ENCODE measurements around the gene POMGNT2. TPM values are rescaled to one million over a fixed set of nuclear protein-coding genes. Genes with fewer than 3 reads are reported as not detected.

POMGNT2 gene
- total RNA-seq = 1 to 10 TPM; 8.7 to 9.7 TPM

- no peak within 1 kb of the TSS for H3K27ac Mint-ChIP-seq
- ATAC-seq (peak; percentile 100), DNase-seq (peak; percentile 90)
- peaks cover 15% of the 10 kb centered on the region for H3K4me1 Mint-ChIP-seq (ENCODE audit: low read depth)
- CTCF ChIA-PET = interaction anchor here (0.9 kb wide), 1 partner anchor 16 kb away, joined by 3 read pairs; no protein-coding TSS in a partner anchor
- no peaks in the 10 kb centered on the region for H3K36me3 Mint-ChIP-seq (ENCODE audit: low read depth)
- no peaks in the 10 kb centered on the region for H3K9me3 Mint-ChIP-seq (ENCODE audit: insufficient read depth)
- POLR2A ChIA-PET = no interaction called here
- peak within 1 kb of the TSS; percentile 74 for H3K4me3 Mint-ChIP-seq
- no peaks in the 10 kb centered on the region for H3K27me3 Mint-ChIP-seq (ENCODE audit: low read depth)
These were observed at the start of gene POMGNT2 for GRCh38 chr3:43105596-43106292. TSS of gene POMGNT2 (minus strand) at chr3:43106079. CDS start at chr3:43081431, 24,648 bp downstream.

DNA sequence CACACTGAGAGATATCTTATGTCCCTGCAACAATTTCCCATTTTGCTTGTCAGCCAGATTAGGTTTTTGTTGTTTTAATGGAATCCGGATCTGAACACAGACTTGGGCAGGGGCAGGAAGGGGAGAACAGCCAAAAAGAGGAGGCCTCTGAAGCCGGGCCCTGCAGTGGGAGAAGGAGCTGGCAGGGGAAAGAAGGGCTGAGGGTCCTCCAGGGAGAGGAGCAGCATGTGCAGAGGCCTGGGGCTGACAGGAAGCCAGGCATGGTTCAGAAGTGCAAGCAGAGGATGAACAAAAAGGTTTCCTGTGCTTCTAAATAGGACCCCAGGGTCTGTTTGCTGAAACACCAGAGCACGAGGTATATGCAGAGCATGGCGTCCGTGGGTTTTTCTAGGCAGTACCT, 49.1 kb upstream of the POMGNT2 start:
- CTCF ChIA-PET = interaction anchor here (1.3 kb wide), 1 partner anchor 193 kb away, joined by 3 read pairs; no protein-coding TSS in a partner anchor
- Mint-ChIP-seq H3K4me1 (ENCODE audit: low read depth) (peaks cover 11% of the 10 kb centered on the region), H3K9me3 (ENCODE audit: insufficient read depth) (no peaks in the 10 kb centered on the region), H3K27ac (no peak overlapping the region), H3K36me3 (ENCODE audit: low read depth) (no peaks in the 10 kb centered on the region), H3K4me3 (no peak overlapping the region), H3K27me3 (ENCODE audit: low read depth) (peaks cover 3% of the 10 kb centered on the region)
- POLR2A ChIA-PET = no interaction called here
- no peak for ATAC-seq
- DNase-seq = no peak

DNA sequence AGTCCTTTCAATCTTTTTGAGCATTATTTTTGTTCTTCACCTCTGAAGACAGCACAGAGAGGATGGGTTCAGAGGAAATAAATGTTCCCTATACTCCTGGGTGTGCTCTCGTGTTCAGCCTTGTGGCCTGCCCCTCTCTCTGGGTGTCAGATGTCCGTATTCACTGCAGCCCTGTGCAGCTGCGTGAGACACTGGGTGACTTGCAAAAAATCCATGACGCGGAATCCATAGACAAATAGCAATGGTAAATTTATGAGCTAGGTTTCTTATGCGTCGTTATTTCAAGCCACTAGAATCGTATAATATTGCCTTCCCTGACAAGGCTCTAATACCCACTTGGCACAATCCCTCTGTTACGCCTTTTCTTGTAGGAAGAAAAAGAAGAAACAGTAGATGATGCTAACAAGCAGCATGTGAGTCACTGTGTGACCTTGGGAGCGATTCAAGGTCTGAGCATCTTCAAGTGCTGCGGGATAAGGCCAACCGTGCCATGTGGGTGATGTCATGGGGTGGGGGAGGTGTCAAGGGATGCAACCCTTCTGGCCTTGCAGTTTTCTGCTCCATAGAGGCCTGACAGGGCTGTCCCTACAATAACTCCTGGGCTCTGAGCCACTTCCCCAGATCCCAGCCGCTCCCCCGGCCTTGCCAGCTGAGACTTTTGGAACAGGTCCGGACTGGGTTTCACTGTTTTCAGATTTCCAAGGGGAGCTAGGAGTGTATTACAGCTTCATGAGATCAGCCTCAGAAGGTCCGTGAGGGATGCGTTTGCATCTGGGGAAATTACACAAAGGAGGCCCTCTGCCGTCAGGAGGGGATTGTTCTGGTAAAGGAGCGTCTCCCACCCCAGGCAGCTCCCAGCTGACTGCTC, 47.6 kb upstream of the POMGNT2 start:
- Mint-ChIP-seq H3K4me1 (ENCODE audit: low read depth) (peaks cover 11% of the 10 kb centered on the region), H3K27me3 (ENCODE audit: low read depth) (peaks cover 3% of the 10 kb centered on the region), H3K4me3 (no peak overlapping the region), H3K9me3 (ENCODE audit: insufficient read depth) (no peaks in the 10 kb centered on the region), H3K36me3 (ENCODE audit: low read depth) (no peaks in the 10 kb centered on the region), H3K27ac (no peak overlapping the region)
- POLR2A ChIA-PET = no interaction called here
- DNase-seq (no peak), ATAC-seq (no peak)
- CTCF ChIA-PET = interaction anchor here (2.0 kb wide), 1 partner anchor 9 kb away, joined by 5 read pairs; no protein-coding TSS in a partner anchor

DNA sequence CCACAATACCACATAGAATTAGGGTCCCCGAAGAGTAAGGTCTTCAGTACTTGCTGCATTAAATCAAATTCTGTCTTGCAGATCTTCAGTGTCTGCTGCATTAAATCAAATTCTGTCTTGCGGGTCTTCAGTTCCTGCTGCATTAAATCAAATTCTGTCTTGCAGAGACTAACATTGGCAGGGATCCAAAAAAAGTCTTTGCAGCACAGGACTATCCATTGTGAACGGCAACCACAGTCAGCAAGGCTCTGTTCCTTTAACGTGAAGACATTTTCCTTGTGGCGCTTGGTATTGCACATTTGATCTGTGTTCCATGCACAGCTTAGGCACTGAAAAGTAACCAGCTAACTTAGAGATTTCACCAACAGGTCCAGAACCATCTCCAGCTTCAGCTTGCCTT, 46.8 kb upstream of the POMGNT2 start:
- no peak overlapping the region for H3K4me3 Mint-ChIP-seq
- peaks cover 11% of the 10 kb centered on the region for H3K4me1 Mint-ChIP-seq (ENCODE audit: low read depth)
- CTCF ChIA-PET = interaction anchor here (1.2 to 2.0 kb wide), 2 partner anchors 10 to 190 kb away, joined by 5 to 6 read pairs; no protein-coding TSS in a partner anchor
- H3K27me3 Mint-ChIP-seq (ENCODE audit: low read depth) = peaks cover 3% of the 10 kb centered on the region
- ATAC-seq (no peak), DNase-seq (no peak)
- H3K9me3 Mint-ChIP-seq (ENCODE audit: insufficient read depth) = no peaks in the 10 kb centered on the region
- POLR2A ChIA-PET = no interaction called here
- H3K36me3 Mint-ChIP-seq (ENCODE audit: low read depth) = no peaks in the 10 kb centered on the region
- H3K27ac Mint-ChIP-seq = no peak overlapping the region

- no peaks in the 10 kb centered on the region for H3K9me3 Mint-ChIP-seq (ENCODE audit: insufficient read depth)
- no peaks in the 10 kb centered on the region for H3K36me3 Mint-ChIP-seq (ENCODE audit: low read depth)
- H3K27me3 Mint-ChIP-seq (ENCODE audit: low read depth) = peaks cover 3% of the 10 kb centered on the region
- H3K4me1 Mint-ChIP-seq (ENCODE audit: low read depth) = no peaks in the 10 kb centered on the region
- CTCF ChIA-PET = interaction anchor here (0.6 to 3.4 kb wide), 3 partner anchors 14 to 212 kb away, joined by 3 to 13 read pairs (median 3); no protein-coding TSS in a partner anchor
- H3K27ac Mint-ChIP-seq = no peak overlapping the region
- no peak for ATAC-seq
- no peak for DNase-seq
- H3K4me3 Mint-ChIP-seq = no peak overlapping the region
- POLR2A ChIA-PET = no interaction called here
These were observed 42.2 kb upstream of the POMGNT2 start for GRCh38 chr3:43148033-43148432.

- ChIA-PET CTCF (no interaction called here), POLR2A (no interaction called here)
- Mint-ChIP-seq H3K4me3 (no peak overlapping the region), H3K36me3 (ENCODE audit: low read depth) (no peaks in the 10 kb centered on the region), H3K4me1 (ENCODE audit: low read depth) (peaks cover 5% of the 10 kb centered on the region), H3K9me3 (ENCODE audit: insufficient read depth) (no peaks in the 10 kb centered on the region), H3K27ac (no peak overlapping the region), H3K27me3 (ENCODE audit: low read depth) (peaks cover 3% of the 10 kb centered on the region)
- no peak for ATAC-seq
- no peak for DNase-seq
These were observed 40.7 kb upstream of the POMGNT2 start for GRCh38 chr3:43146599-43146998.

- ChIA-PET CTCF (no interaction called here), POLR2A (no interaction called here)
- no peak for ATAC-seq
- Mint-ChIP-seq H3K9me3 (ENCODE audit: insufficient read depth) (no peaks in the 10 kb centered on the region), H3K27me3 (ENCODE audit: low read depth) (no peaks in the 10 kb centered on the region), H3K4me3 (no peak overlapping the region), H3K4me1 (ENCODE audit: low read depth) (peaks cover 5% of the 10 kb centered on the region), H3K27ac (no peak overlapping the region), H3K36me3 (ENCODE audit: low read depth) (no peaks in the 10 kb centered on the region)
- no peak for DNase-seq
These were observed 39.0 kb upstream of the POMGNT2 start for GRCh38 chr3:43144761-43145490.

DNA sequence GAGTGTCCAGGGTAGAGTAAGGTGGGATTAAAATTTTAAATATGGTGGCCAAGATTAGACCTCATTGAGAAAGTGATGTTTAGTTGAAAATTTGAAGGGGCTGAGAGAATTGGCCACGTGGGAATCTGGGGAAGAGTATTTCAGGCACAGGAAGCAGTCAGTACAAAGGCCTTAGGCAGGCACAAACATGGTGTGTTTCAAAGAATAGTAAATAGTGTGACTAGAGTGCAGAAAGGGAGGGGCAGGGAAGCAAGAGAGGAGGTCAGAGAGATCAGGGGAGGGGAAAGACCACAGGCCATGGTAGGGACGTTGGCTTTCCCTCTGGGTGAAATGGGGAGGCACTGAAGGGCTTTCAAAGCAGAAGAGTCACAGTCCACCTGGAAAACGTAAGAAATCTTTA, 36.6 kb upstream of the POMGNT2 start:
- ChIA-PET CTCF (no interaction called here), POLR2A (no interaction called here)
- Mint-ChIP-seq H3K9me3 (ENCODE audit: insufficient read depth) (no peaks in the 10 kb centered on the region), H3K4me1 (ENCODE audit: low read depth) (peaks cover 5% of the 10 kb centered on the region), H3K27me3 (ENCODE audit: low read depth) (no peaks in the 10 kb centered on the region), H3K4me3 (no peak overlapping the region), H3K36me3 (ENCODE audit: low read depth) (no peaks in the 10 kb centered on the region), H3K27ac (no peak overlapping the region)
- ATAC-seq (no peak), DNase-seq (no peak)

DNA sequence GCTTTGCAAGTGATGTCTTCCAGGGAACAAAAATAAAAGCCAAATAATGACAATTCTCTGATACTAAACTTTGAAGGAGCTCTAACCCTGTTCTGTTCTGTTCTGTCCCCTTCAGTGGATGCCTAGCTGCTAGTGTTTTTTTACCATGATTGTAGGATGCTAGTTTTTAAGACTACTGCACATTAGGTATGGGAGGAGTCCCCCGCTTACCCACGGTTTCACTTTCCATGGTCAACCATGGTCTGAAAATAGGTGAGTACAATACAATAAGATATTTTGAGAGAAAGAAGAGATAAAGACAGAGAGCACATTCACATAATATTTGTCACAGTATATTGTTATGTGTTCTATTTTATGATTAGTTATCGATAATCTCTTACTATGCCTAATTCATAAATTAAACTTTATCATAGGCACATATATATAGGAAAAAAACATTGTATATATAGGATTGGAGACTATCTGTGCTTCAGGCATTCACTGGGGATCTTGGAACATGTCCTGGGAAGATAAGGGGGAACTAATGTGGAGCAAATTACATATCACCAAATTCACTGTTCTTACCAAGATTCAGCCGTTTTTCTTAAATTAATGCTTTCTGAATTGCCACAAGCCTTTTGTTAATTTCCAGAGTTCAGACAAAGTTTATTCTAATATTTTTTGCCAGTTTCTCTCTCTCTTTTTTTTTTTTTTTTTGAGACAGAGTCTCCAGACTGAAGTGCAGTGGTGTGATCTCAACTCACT, 32.8 kb upstream of the POMGNT2 start:
- ATAC-seq (no peak), DNase-seq (no peak)
- CTCF ChIA-PET = no interaction called here
- H3K27me3 Mint-ChIP-seq (ENCODE audit: low read depth) = no peaks in the 10 kb centered on the region
- no peaks in the 10 kb centered on the region for H3K36me3 Mint-ChIP-seq (ENCODE audit: low read depth)
- POLR2A ChIA-PET = interaction anchor here (0.6 kb wide), 1 partner anchor 48 kb away, joined by 3 read pairs; no protein-coding TSS in a partner anchor
- peaks cover 5% of the 10 kb centered on the region for H3K4me1 Mint-ChIP-seq (ENCODE audit: low read depth)
- H3K27ac Mint-ChIP-seq = no peak overlapping the region
- H3K4me3 Mint-ChIP-seq = no peak overlapping the region
- no peaks in the 10 kb centered on the region for H3K9me3 Mint-ChIP-seq (ENCODE audit: insufficient read depth)

DNA sequence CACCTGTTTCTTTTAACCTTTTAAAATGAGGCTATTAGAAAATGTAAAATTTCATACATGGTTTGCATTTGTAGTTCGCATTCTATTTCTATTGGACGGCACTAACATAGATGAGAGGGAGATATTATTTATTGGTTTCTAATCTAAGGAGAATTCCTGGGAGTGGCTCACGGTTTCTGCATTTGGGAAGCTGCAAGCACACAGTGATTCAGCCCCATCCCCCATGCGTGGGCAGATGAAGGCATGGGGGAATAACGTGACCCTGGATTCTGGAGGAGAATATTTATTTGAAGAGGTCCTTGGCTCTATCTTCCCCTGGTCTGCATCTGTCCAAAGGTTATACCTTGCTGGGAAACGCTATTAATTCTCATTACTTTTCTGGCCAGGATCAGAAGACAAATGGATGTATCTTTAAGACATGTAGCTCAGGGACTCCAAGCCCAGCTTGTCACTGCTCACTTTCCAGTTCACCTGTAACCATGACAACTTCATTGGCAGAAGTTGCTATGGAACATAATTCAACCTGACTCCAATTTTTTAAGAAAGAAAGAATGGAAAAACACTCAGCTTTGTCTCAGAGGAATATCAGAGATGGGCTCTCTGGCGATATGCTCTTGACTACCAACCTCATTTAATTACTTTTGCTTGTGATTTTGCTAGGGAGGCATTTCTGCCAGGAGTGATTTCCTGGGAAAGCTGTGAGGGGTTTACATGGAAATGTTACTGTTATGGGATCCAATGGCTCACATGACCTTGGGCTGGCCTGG, 27.2 kb upstream of the POMGNT2 start:
- Mint-ChIP-seq H3K4me1 (ENCODE audit: low read depth) (no peaks in the 10 kb centered on the region), H3K27ac (no peak overlapping the region), H3K27me3 (ENCODE audit: low read depth) (peaks cover 3% of the 10 kb centered on the region), H3K4me3 (no peak overlapping the region), H3K9me3 (ENCODE audit: insufficient read depth) (no peaks in the 10 kb centered on the region), H3K36me3 (ENCODE audit: low read depth) (no peaks in the 10 kb centered on the region)
- POLR2A ChIA-PET = no interaction called here
- DNase-seq (no peak), ATAC-seq (no peak)
- CTCF ChIA-PET = interaction anchor here (1.5 to 2.0 kb wide), 2 partner anchors 12 to 245 kb away, joined by 3 to 4 read pairs; no protein-coding TSS in a partner anchor

- Mint-ChIP-seq H3K9me3 (ENCODE audit: insufficient read depth) (no peaks in the 10 kb centered on the region), H3K4me3 (no peak overlapping the region), H3K27me3 (ENCODE audit: low read depth) (peaks cover 3% of the 10 kb centered on the region), H3K36me3 (ENCODE audit: low read depth) (no peaks in the 10 kb centered on the region), H3K27ac (no peak overlapping the region), H3K4me1 (ENCODE audit: low read depth) (no peaks in the 10 kb centered on the region)
- ChIA-PET CTCF (interaction anchor here (2.0 kb wide), 1 partner anchor 11 kb away, joined by 4 read pairs; no protein-coding TSS in a partner anchor), POLR2A (no interaction called here)
- DNase-seq (no peak), ATAC-seq (no peak)
These were observed 26.3 kb upstream of the POMGNT2 start for GRCh38 chr3:43132193-43132592.

Data from activated CD8-positive, alpha-beta T cell treated with anti-CD3 and anti-CD28 coated beads, Interleukin-2, amount 10 ng/mL, durations not matched to agents 7 days and 5 days (primary cell).